GM19372 (cell line): ENCODE data around the gene CHRNA9.
A peak's percentile ranks its signal among the peaks of the same experiment; 100 is the strongest.
"Not testable (repeated sequence)": the region's sequence is repeated elsewhere in the genome, so short reads cannot be mapped to it uniquely, and the experiment has no call there.

Source experiments
- ATAC-seq: cut with Tn5 transposase; IDR thresholded peaks from one replicate; pipeline ENCODE4 v1.9.1; 2021; ENCODE audit warnings: mild to moderate bottlenecking, low read depth, moderate library complexity; ENCODE audit not compliant: unreplicated experiment

CHRNA9 gene

GRCh38 chr4:40334591-40335524, at the start of gene CHRNA9:
Gene CHRNA9 (plus strand): TSS chr4:40335333. CDS start chr4:40335468, 135 bp downstream.
- ATAC-seq, result no peak

GRCh38 chr4:40285692-40286091, 49.4 kb upstream of the CHRNA9 start:
- no peak for ATAC-seq

DNA sequence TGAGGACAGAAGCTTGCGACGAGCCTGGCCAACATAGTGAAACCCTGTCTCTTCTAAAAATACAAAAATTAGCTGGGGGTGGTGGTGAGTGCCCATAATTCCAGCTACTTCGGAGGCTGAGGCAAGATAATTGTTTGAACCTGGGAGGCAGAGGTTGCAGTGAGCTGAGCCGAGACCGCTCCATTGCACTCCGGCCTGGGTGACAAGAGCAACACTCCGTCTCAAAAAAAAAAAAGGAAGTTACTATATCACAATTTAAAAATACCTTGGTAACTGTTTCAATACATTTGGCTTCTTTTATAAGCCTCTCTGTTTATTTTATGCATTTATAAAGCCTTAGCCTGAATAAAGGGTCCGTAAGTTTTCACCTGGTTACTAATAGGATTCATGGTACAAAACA, 46.6 kb upstream of the CHRNA9 start:
- ATAC-seq, result no peak

GRCh38 chr4:40289366-40290188, 45.6 kb upstream of the CHRNA9 start:
- ATAC-seq, result no peak

GRCh38 chr4:40290611-40291186, 44.4 kb upstream of the CHRNA9 start:
- not testable (repeated sequence) for ATAC-seq

GRCh38 chr4:40292313-40292759, 42.8 kb upstream of the CHRNA9 start:
- ATAC-seq, result no peak

DNA sequence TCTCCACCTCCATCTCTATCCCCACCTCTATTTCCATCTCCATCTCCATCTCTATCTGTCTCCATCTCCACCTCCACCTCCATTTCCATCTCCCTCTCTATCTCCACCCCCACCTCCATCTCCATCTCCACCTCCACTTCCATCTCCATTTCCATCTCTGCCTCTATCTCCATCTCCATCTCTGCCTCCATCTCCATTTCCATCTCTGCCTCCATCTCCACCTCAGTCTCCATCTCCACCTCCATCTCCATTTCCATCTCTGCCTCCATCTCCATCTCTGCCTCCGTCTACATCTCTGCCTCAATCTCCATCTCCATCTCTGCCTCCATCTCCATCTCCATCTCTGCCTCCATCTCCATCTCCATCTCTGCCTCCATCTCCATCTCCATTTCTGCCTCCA, 40.8 kb upstream of the CHRNA9 start:
- ATAC-seq, result no peak

DNA sequence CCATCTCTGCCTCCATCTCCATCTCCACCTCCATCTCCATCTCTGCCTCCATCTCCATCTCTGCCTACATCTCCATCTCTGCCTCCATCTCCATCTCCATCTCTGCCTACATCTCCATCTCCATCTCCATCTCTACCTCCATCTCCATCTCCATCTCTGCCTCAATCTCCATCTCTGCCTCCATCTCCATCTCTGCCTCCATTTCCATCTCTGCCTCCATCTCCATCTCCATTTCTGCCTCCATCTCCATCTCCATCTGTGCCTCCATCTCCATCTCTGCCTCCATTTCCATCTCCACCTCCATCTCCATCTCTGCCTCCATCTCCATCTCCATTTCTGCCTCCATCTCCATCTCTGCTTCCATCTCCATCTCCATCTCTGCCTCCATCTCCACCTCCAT, 40.1 kb upstream of the CHRNA9 start:
- not testable (repeated sequence) for ATAC-seq

GRCh38 chr4:40295572-40295971, 39.6 kb upstream of the CHRNA9 start:
- no peak for ATAC-seq

- no peak for ATAC-seq
Measured at GRCh38 chr4:40299126-40299525, 36.0 kb upstream of the CHRNA9 start.

- no peak for ATAC-seq
Measured at GRCh38 chr4:40299811-40300292, 35.3 kb upstream of the CHRNA9 start.

DNA sequence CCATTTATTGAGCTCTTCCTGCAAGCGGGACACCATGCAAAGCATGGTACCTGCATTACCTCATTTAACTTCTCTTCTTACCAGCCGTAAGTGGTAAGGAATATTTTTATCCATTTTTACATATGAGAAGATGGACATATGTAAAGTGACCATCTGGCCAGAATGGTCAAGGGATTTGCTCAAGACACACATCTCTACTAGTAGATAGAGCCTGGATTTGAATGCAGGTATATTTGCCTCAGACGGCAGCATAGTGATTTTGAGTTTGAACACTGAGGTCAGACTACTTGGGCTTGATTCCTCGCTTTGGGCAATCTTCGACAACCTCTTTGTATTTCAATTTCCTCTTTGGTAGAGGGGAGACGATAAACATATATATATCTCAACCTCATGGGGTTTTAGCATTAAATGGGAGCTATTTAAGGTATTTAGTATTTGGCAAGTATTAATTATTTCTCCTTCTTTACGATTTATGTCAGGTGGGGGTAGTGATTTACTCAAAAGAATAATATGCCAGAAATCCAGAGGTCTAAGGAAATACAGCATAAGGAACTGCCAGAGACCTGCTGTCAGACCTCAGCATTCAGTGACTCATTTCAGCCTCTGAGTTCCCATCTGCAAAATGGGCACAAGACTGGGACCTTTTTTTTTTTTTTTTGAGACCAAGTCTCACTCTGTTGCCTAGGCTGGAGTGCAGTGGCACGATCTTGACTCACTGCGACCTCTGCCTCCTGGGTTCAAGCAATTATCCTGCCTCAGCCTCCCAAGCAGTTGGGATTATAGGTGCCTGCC, 34.6 kb upstream of the CHRNA9 start:
- ATAC-seq, result no peak

DNA sequence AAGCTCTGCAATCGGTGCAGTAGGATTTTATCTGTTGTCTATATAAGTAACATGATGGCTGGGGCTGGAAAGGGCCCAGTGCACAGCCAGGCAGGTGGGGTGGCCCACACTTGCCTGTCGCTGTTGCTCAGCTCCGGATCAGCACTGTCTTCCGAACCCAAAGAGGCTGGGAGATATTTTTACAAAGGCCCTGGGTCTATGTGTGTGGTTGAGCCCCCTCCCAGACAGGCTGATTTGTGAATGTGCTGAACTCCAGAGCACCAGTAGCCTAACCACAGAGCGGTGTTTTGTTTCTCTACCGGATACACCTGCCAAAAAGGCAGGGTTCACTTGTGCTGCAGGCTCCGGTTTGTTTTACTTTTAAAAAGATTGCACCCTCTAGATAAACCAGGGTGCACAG, 33.5 kb upstream of the CHRNA9 start:
- peak; percentile 75 for ATAC-seq

- ATAC-seq, result no peak
Measured at GRCh38 chr4:40303751-40304150, 31.4 kb upstream of the CHRNA9 start.

- ATAC-seq, result peak; percentile 37
Measured at GRCh38 chr4:40305328-40306170, 29.6 kb upstream of the CHRNA9 start.

DNA sequence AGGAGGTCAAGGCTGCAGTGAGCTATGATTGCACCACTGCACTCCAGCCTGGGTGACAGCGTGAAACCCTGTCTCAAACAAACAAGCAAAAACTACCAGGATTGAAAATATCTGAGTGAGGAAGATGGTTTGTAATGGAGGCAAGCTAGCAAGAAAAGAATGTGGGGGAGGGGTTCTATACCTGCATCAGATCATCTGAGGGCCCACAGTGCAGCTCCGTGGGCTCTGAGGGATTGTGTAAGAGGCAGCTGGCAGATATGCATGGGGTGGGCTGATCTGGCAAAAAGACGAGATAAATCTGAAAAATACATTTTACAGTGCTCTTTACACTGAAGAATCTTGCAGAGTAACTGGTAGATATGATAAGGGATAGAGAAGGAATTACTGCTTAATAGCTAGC, 28.9 kb upstream of the CHRNA9 start:
- no peak for ATAC-seq

DNA sequence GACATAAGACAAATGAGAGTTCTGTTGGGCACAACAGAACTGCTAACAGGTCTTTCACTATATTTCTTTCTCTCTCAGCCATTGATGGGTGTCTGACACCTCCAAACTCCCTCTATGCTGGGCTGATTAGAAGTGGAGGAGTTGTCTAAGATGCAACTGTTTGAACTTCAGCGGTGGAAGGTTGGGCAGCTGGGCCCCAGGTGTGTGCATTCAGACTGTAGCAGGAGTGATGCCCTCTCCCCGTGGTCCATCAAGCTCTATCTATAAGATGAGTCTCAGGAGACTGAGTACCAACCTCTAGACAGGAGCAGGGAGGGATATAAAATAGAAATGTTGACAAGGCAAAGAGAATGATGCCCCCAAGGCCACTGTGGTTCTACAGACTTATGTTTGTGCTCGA, 28.2 kb upstream of the CHRNA9 start:
- ATAC-seq, result no peak

- ATAC-seq, result no peak
Measured at GRCh38 chr4:40307627-40308497, 27.3 kb upstream of the CHRNA9 start.
